IMR-90 (cell line): Measurements from ENCODE around the gene ESR2. TPM values are rescaled to one million over a fixed set of nuclear protein-coding genes. Genes with fewer than 3 reads are reported as not detected.

ENCODE experiments used
- ATAC-seq: fragments of 200-7000 bp; cut with Tn5 transposase; 2 replicates; pipeline ENCODE4 v1.9.1; 2020; ENCODE audit warnings: low read depth, mild to moderate bottlenecking, moderate library complexity
- BruUV-seq: library from RNA; stranded (reverse); fragments of 400-500 nt; replicated peaks from 2 replicates; lab custom pipeline; 2021; lab: Mats Ljungman, UMichigan
- CTCF ChIA-PET: fragments of 300-600 bp; formaldehyde crosslinking; extraction: SDS; loops from one replicate; lab custom pipeline; 2021; ENCODE audit warnings: antibody characterized with exemption; lab: Yijun Ruan, JAX
- POLR2A ChIA-PET: fragments of 300-600 bp; sonication (Branson Sonifier 250); formaldehyde crosslinking; loops from one replicate; lab custom pipeline; 2022; ENCODE audit warnings: antibody characterized with exemption; ENCODE audit not compliant: unreplicated experiment; lab: Charles Lee
- DNase-seq: peaks from one replicate; pipeline ENCODE4 v3.0.0; 2013
- H2AFZ ChIP-seq: replicated peaks from 2 replicates; pipeline ENCODE3; 2013; ENCODE audit warnings: low read length, mild to moderate bottlenecking; ENCODE audit not compliant: poor library complexity
- H2AK5ac ChIP-seq: 2 replicates; pipeline ENCODE4 v1.6.1; 2013; ENCODE audit warnings: low read depth, low read length, inconsistent platforms
- H2AK9ac ChIP-seq: replicated peaks from 2 replicates; pipeline ENCODE3; 2013; ENCODE audit warnings: mild to moderate bottlenecking, low read depth, low read length, moderate library complexity; ENCODE audit not compliant: poor library complexity
- H2BK120ac ChIP-seq: 2 replicates; pipeline ENCODE4 v1.6.1; 2013; ENCODE audit warnings: low read depth, low read length, inconsistent platforms
- H2BK15ac ChIP-seq: 3 replicates; pipeline ENCODE4 v1.6.1; 2013; ENCODE audit warnings: low read depth, low read length, inconsistent platforms
- H2BK20ac ChIP-seq: 2 replicates; pipeline ENCODE4 v1.6.1; 2013; ENCODE audit warnings: low read depth, mild to moderate bottlenecking, inconsistent platforms, low read length, moderate library complexity
- H2BK5ac ChIP-seq: 2 replicates; pipeline ENCODE4 v1.6.1; 2013; ENCODE audit warnings: mild to moderate bottlenecking, low read depth, low read length, inconsistent platforms; ENCODE audit not compliant: poor library complexity, severe bottlenecking
- H3K14ac ChIP-seq: replicated peaks from 2 replicates; pipeline ENCODE4 v1.6.1; 2013; ENCODE audit warnings: low read depth, low read length, inconsistent platforms
- H3K18ac ChIP-seq: 2 replicates; pipeline ENCODE4 v1.6.1; 2013; ENCODE audit warnings: low read depth, low read length, control low read depth
- H3K23ac ChIP-seq: 2 replicates; pipeline ENCODE4 v1.6.1; 2013; ENCODE audit warnings: low read depth, low read length, inconsistent platforms
- H3K27ac ChIP-seq: 2 replicates; pipeline ENCODE4 v1.5.1; 2013; ENCODE audit warnings: mild to moderate bottlenecking, control low read depth, low read length; ENCODE audit not compliant: insufficient read depth
- H3K27me3 ChIP-seq: 2 replicates; pipeline ENCODE4 v1.6.1; 2013; ENCODE audit warnings: low read length; ENCODE audit not compliant: control insufficient read depth, insufficient read depth
- H3K36me3 ChIP-seq: 2 replicates; pipeline ENCODE4 v1.6.1; 2013; ENCODE audit warnings: low read length, mixed read lengths; ENCODE audit not compliant: control insufficient read depth, insufficient read depth
- H3K4ac ChIP-seq: 2 replicates; pipeline ENCODE4 v1.6.1; 2013; ENCODE audit warnings: low read depth, low read length, inconsistent platforms
- H3K4me1 ChIP-seq: 2 replicates; pipeline ENCODE4 v1.6.1; 2013; ENCODE audit warnings: low read length, mixed read lengths; ENCODE audit not compliant: control insufficient read depth, insufficient read depth
- H3K4me2 ChIP-seq: 2 replicates; pipeline ENCODE4 v1.6.1; 2013; ENCODE audit warnings: low read depth, mild to moderate bottlenecking, control low read depth, low read length, moderate library complexity
- H3K4me3 ChIP-seq: 2 replicates; pipeline ENCODE4 v1.5.1; 2013; ENCODE audit warnings: low read depth, mild to moderate bottlenecking, control low read depth, low read length, moderate library complexity; ENCODE audit not compliant: insufficient read depth
- H3K56ac ChIP-seq: 2 replicates; pipeline ENCODE4 v1.6.1; 2013; ENCODE audit warnings: low read length, inconsistent platforms; ENCODE audit not compliant: insufficient read depth; ENCODE audit errors: extremely low read depth
- H3K79me1 ChIP-seq, 2 experiments: 2 replicates each; pipeline ENCODE4 v1.6.1; 2013; ENCODE audit warnings: low read length in 2 of 2, inconsistent platforms in 1 of 2, low read depth in 1 of 2
- H3K9ac ChIP-seq: 2 replicates; pipeline ENCODE4 v1.6.1; 2013; ENCODE audit warnings: low read depth, low read length, control low read depth
- H3K9me1 ChIP-seq: 2 replicates; pipeline ENCODE4 v1.6.1; 2013; ENCODE audit warnings: low read length, inconsistent platforms; ENCODE audit not compliant: insufficient read depth
- H3K9me3 ChIP-seq: 2 replicates; pipeline ENCODE4 v1.6.1; 2013; ENCODE audit warnings: low read length; ENCODE audit not compliant: control insufficient read depth, insufficient read depth
- H4K20me1 ChIP-seq: 2 replicates; pipeline ENCODE4 v1.6.1; 2013; ENCODE audit warnings: low read length, inconsistent platforms; ENCODE audit not compliant: insufficient read depth
- H4K5ac ChIP-seq: 2 replicates; pipeline ENCODE4 v1.6.1; 2013; ENCODE audit warnings: mild to moderate bottlenecking, low read depth, low read length, control low read depth
- H4K8ac ChIP-seq, 2 experiments: 2 replicates each; pipeline ENCODE4 v1.6.1; 2013; ENCODE audit warnings: low read depth in 2 of 2, low read length in 2 of 2, control low read depth in 1 of 2, inconsistent platforms in 1 of 2
- H4K91ac ChIP-seq: 2 replicates; pipeline ENCODE4 v1.6.1; 2013; ENCODE audit warnings: low read depth, low read length, inconsistent platforms; ENCODE audit not compliant: insufficient read depth
- MXI1 ChIP-seq: IDR thresholded peaks from 2 replicates; pipeline ENCODE4 v1.6.1; 2012; ENCODE audit warnings: low read depth, mild to moderate bottlenecking, low read length, moderate library complexity, borderline replicate concordance
- RAD21 ChIP-seq: IDR thresholded peaks from 2 replicates; pipeline ENCODE4 v1.6.1; 2012; ENCODE audit warnings: low read length, improper control_type of control experiment
- WGBS, 2 experiments: methylation state at CpG; one replicate each; pipeline versions ENCODE4 v1.1.5 to v1.1.7; 2013; ENCODE audit warnings: missing lambda C conversion rate in 2 of 2; ENCODE audit not compliant: insufficient read length in 1 of 2; ENCODE audit errors: extremely low coverage in 2 of 2; 5-methylcytosine and 5-hydroxymethylcytosine counted together
- dilution Hi-C: fragments of 300-500 bp; cut with HindIII; formaldehyde crosslinking; loops from one replicate; pipeline ENCODE4 v1.14.3; 2018; ENCODE audit warnings: low sequenced_read_pairs; ENCODE audit not compliant: unreplicated experiment
- in situ Hi-C: fragments of 300-500 bp; cut with MboI; formaldehyde crosslinking; loops from 3 replicates; pipeline ENCODE4 v1.14.3; 2019; ENCODE audit warnings: low sequenced_read_pairs, inconsistent platforms, mixed read lengths
- intact Hi-C: fragments of 100-400 bp; cut with micrococcal nuclease; formaldehyde crosslinking; loops from 2 replicates; pipeline ENCODE4 v1.10.0; 2022
- polyA plus RNA-seq, 3 experiments: library from polyadenylated mRNA; depleted of rRNA; stranded (reverse); fragments of >200 nt; gene quantifications; 2 replicates each; pipeline ENCODE4 v1.2.3, GENCODE V29; 2012; ENCODE audit warnings: low replicate concordance in 1 of 3
- total RNA-seq: library from RNA; depleted of rRNA; stranded (reverse); fragments of >200 nt; gene quantifications from 2 replicates; pipeline ENCODE4 v1.2.3, GENCODE V29; 2012

ESR2 gene
- total and polyA plus RNA-seq, 2 of the 4 experiments (the other 2 are of a cell fraction): under 0.01 to 0.03 TPM

GRCh38 chr14:64266239-64266638 lies 27.9 kb downstream of the ESR2 start:
- Histone ChIP-seq H2AK9ac (no peak overlapping the region), H3K23ac (no peak overlapping the region; the same call in 1 of the 2 replicates), H3K14ac (peak overlapping the region; percentile 4; the same call in 1 of the 2 replicates), H2AFZ (no peak overlapping the region), H3K4ac (peak overlapping the region; percentile 6; the same call in 1 of the 2 replicates), H3K79me1 (no peaks in the 10 kb centered on the region), H3K27ac (peak overlapping the region; percentile 66; the same call in 1 of the 2 replicates), H3K9me1 (no peaks in the 10 kb centered on the region), H4K5ac (peak overlapping the region; percentile 71), H2BK5ac (peak overlapping the region; percentile 78), H4K8ac (peak overlapping the region; percentile 4 to 68; a peak in 3 of 4 replicates), H3K27me3 (no peaks in the 10 kb centered on the region), H3K9me3 (no peaks in the 10 kb centered on the region), H2BK120ac (peak overlapping the region; percentile 22; the same call in 1 of the 2 replicates), H3K56ac (no peak overlapping the region), H3K4me3 (no peak overlapping the region), H2BK20ac (no peak overlapping the region; the same call in 1 of the 2 replicates), H2AK5ac (no peak overlapping the region), H4K91ac (no peak overlapping the region), H4K20me1 (no peaks in the 10 kb centered on the region), H3K4me1 (no peaks in the 10 kb centered on the region), H3K36me3 (no peaks in the 10 kb centered on the region), H3K9ac (no peak overlapping the region), H3K4me2 (peak overlapping the region; percentile 32), H3K18ac (peak overlapping the region; percentile 84), H2BK15ac (no peak overlapping the region)
- in situ Hi-C loops: no loop called here
- BruUV-seq: no TSS peak
- ChIA-PET CTCF (interaction anchor here (1.0 kb wide), 1 partner anchor 11 kb away, joined by 7 read pairs; no protein-coding TSS in a partner anchor), POLR2A (no interaction called here)
- intact Hi-C loops: no loop called here
- peak; percentile 43; the same call in 1 of the 2 replicates for TF ChIP-seq MXI1
- TF ChIP-seq RAD21: no peak
- peak; percentile 77 for DNase-seq
- ATAC-seq: peak; percentile 99
- dilution Hi-C loops: no loop called here
- no CpG with 5 or more reads among the region's 2 CpGs for WGBS, 2 experiments
